Measurements from ENCODE around the gene NDUFS5.

GRCh38 chr1:38990738-38991637 lies 35.2 kb upstream of the NDUFS5 start, which contains the start of gene AKIRIN1:
- peak; percentile 84 to 91 (median 85) for TF ChIP-seq POLR2A (IDR thresholded peaks at IDR 0.05)
- peak in 3 of 7 experiments; percentile 16 to 52 (median 38) for TF ChIP-seq CTCF (IDR thresholded peaks at IDR 0.05)

All from body of pancreas (tissue), 4 donors.